Thyroid gland (tissue), 4 donors: Measurements from ENCODE around the gene ANGEL1.

ENCODE experiments used
- POLR2A ChIP-seq, 2 donors: fragments of 450-650 bp; IDR thresholded peaks; one replicate each; pipeline ENCODE4 v1.6.1; 2017; ENCODE audit warnings: antibody characterized with exemption in 2 of 2, mild to moderate bottlenecking in 2 of 2, moderate library complexity in 1 of 2
- TF ChIP-seq, protein P1 (sequence below), 6 experiments: fragments of 200-600 bp in 3 of 6; fragments of 450-650 bp in 3 of 6; sonication (generic) in 3 of 6; IDR thresholded peaks; one replicate each; pipeline ENCODE4 v1.5.1; 2016 to 2019; ENCODE audit warnings: antibody characterized with exemption in 6 of 6, mild to moderate bottlenecking in 2 of 6, inconsistent platforms in 1 of 6, moderate library complexity in 1 of 6

DNA sequence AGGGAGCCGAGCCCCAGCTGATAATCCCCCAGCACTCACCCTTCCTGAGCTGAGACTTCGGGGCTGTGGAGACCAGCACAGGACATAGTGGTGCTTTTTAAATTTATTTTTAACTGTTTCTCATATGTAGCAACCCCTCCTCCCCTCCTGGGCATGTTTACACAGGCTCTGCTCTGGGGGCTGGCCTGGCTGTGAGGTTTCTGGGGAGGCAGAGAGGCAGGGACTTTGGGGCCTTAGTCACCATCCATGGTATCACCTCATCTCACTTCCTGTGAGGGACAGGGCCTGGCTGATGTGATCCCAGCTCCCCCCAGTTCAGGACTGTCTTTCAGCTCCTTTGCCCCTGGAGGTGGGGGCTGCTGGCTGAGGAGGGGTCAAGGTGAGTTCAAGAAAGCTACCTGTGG is 31.0 kb downstream of the ANGEL1 start:
- TF ChIP-seq, protein P1, sequence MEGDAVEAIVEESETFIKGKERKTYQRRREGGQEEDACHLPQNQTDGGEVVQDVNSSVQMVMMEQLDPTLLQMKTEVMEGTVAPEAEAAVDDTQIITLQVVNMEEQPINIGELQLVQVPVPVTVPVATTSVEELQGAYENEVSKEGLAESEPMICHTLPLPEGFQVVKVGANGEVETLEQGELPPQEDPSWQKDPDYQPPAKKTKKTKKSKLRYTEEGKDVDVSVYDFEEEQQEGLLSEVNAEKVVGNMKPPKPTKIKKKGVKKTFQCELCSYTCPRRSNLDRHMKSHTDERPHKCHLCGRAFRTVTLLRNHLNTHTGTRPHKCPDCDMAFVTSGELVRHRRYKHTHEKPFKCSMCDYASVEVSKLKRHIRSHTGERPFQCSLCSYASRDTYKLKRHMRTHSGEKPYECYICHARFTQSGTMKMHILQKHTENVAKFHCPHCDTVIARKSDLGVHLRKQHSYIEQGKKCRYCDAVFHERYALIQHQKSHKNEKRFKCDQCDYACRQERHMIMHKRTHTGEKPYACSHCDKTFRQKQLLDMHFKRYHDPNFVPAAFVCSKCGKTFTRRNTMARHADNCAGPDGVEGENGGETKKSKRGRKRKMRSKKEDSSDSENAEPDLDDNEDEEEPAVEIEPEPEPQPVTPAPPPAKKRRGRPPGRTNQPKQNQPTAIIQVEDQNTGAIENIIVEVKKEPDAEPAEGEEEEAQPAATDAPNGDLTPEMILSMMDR (IDR thresholded peaks at IDR 0.05) = no peak
- no peak for TF ChIP-seq POLR2A (IDR thresholded peaks at IDR 0.05)
